GM06990 (cell line): ENCODE measurements around the gene ANKLE1.

Experiments
- DNase-seq: peaks from one replicate; pipeline ENCODE4 v3.0.0-alpha.2; 2011; ENCODE audit not compliant: insufficient read length; ENCODE audit errors: extremely low read depth
- H3K27me3 ChIP-seq: replicated peaks from 2 replicates; pipeline ENCODE4 v1.6.0; 2011; ENCODE audit warnings: low read length; ENCODE audit not compliant: control insufficient read depth, insufficient read depth
- H3K36me3 ChIP-seq: 2 replicates; pipeline ENCODE4 v1.5.1; 2011; ENCODE audit warnings: low read length; ENCODE audit not compliant: control insufficient read depth, insufficient read depth
- H3K4me3 ChIP-seq: replicated peaks from 2 replicates; pipeline ENCODE4 v1.5.1; 2011; ENCODE audit warnings: low read depth, mild to moderate bottlenecking, control low read depth, low read length
- TF ChIP-seq, protein P1 (sequence below): IDR thresholded peaks from 2 replicates; pipeline ENCODE4 v1.5.1; 2011; ENCODE audit warnings: low read length, control low read depth, mild to moderate bottlenecking, inconsistent platforms; ENCODE audit not compliant: insufficient read depth, poor library complexity, severe bottlenecking

The ANKLE1 gene

DNA sequence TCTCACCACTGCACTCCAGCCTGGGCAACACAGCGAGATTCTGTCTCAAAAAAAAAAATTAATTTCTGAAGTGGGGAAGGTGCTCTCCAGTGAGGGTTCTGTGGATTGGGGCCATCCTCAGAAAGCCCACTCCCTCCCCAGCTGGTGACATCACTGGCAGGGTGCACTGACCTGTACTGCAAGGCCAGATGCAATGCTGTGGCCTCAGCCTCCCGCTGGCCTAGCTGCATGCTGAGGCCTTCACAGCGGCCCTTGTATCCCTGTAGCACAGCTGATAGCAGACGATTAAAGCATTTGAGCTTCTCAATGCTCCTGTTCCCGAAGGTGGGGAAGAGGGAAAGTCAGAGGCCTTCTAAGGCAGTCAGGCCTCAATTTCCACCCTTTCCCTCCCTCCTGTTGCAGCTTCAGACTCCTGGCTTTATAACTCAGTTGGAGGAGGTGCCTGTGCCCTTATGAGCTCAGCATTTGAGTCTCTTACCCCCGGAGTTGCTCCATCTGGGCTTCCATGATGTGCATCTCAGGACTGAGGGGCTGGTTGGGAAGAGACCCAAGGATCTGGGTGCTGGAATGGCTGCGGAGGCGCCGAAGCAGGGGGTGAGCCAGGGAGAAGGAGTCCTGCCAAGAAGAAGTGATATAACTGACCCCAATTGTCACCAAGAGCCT lies 22.5 kb upstream of the ANKLE1 start:
- TF ChIP-seq, protein P1, sequence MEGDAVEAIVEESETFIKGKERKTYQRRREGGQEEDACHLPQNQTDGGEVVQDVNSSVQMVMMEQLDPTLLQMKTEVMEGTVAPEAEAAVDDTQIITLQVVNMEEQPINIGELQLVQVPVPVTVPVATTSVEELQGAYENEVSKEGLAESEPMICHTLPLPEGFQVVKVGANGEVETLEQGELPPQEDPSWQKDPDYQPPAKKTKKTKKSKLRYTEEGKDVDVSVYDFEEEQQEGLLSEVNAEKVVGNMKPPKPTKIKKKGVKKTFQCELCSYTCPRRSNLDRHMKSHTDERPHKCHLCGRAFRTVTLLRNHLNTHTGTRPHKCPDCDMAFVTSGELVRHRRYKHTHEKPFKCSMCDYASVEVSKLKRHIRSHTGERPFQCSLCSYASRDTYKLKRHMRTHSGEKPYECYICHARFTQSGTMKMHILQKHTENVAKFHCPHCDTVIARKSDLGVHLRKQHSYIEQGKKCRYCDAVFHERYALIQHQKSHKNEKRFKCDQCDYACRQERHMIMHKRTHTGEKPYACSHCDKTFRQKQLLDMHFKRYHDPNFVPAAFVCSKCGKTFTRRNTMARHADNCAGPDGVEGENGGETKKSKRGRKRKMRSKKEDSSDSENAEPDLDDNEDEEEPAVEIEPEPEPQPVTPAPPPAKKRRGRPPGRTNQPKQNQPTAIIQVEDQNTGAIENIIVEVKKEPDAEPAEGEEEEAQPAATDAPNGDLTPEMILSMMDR, result no peak
- Histone ChIP-seq H3K27me3 (no peaks in the 10 kb centered on the region), H3K4me3 (no peak overlapping the region), H3K36me3 (no peaks in the 10 kb centered on the region)
- DNase-seq, result no peak

- TF ChIP-seq, protein P1, result no peak
- Histone ChIP-seq H3K36me3 (no peaks in the 10 kb centered on the region), H3K27me3 (no peaks in the 10 kb centered on the region), H3K4me3 (no peak overlapping the region)
- DNase-seq, result no peak
These were observed 21.8 kb upstream of the ANKLE1 start for GRCh38 chr19:17259934-17260333.

GRCh38 chr19:17260842-17261325 lies 20.8 kb upstream of the ANKLE1 start:
- H3K27me3 ChIP-seq, result no peaks in the 10 kb centered on the region
- no peak overlapping the region for H3K4me3 ChIP-seq
- H3K36me3 ChIP-seq, result no peaks in the 10 kb centered on the region
- peak; percentile 83 for DNase-seq
- TF ChIP-seq, protein P1, result peak; percentile 94

DNA sequence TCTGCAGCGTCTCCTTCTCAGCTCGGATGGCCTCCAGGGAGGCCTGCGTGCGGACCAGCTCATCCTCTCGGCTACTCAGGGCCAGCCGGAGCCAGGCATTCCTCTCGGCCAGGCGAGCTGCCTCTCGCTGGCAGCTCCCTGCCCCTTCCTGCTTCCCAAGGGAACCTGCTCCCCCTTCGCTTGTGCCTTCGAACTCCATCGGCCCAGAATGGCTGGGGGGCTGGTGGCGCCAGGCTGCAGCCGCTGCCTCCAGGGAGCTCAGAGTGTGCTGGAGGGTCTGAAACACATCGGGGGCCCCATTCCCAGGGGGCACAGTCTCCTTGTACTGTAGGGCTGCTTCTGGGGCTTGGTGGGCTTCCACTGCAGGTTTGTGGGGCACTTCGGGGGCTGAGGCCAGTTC lies 19.1 kb upstream of the ANKLE1 start:
- Histone ChIP-seq H3K4me3 (no peak overlapping the region), H3K27me3 (no peaks in the 10 kb centered on the region), H3K36me3 (no peaks in the 10 kb centered on the region)
- TF ChIP-seq, protein P1, result no peak
- no peak for DNase-seq

GRCh38 chr19:17263712-17264640 lies 17.7 kb upstream of the ANKLE1 start:
- Histone ChIP-seq H3K27me3 (no peaks in the 10 kb centered on the region), H3K4me3 (no peak overlapping the region), H3K36me3 (no peaks in the 10 kb centered on the region; the same call in 1 of the 2 replicates)
- no peak for DNase-seq
- TF ChIP-seq, protein P1, result no peak
